ENCODE measurements around the gene BMP2K.

- no peak for TF ChIP-seq CTCF (IDR thresholded peaks at IDR 0.05)
- no peak for TF ChIP-seq POLR2A (IDR thresholded peaks at IDR 0.05)
These were observed 12.1 kb downstream of the BMP2K start for GRCh38 chr4:78788007-78788889.

All from testis (tissue), 2 donors.